Liver (tissue), 9 donors: ENCODE data around the gene SETD3. TPM values are rescaled to one million over a fixed set of nuclear protein-coding genes. Genes with fewer than 3 reads are reported as not detected.

Experiments
- DNase-seq: peaks from one replicate; pipeline ENCODE4 v3.0.0-alpha.2; 2017; ENCODE audit warnings: low spot score
- H3K27ac ChIP-seq, 2 donors: one replicate each; pipeline ENCODE4 v1.7.0; 2013; ENCODE audit warnings: inconsistent platforms in 2 of 2, low read length in 2 of 2, control low read depth in 1 of 2, low read depth in 1 of 2, mild to moderate bottlenecking in 1 of 2
- H3K27me3 ChIP-seq, 4 donors: one replicate each; pipeline versions ENCODE4 v1.6.1 to v1.7.0; 2013; ENCODE audit warnings: low read length in 3 of 4, inconsistent platforms in 1 of 4, mild to moderate bottlenecking in 1 of 4, moderate library complexity in 1 of 4; ENCODE audit not compliant: control insufficient read depth in 4 of 4, insufficient read depth in 4 of 4
- H3K36me3 ChIP-seq, 4 donors: one replicate each; pipeline versions ENCODE4 v1.6.1 to v1.7.0; 2013; ENCODE audit warnings: low read length in 3 of 4, mild to moderate bottlenecking in 3 of 4, low read depth in 1 of 4, moderate library complexity in 1 of 4; ENCODE audit not compliant: control insufficient read depth in 4 of 4, insufficient read depth in 3 of 4
- H3K4me1 ChIP-seq, 4 donors: one replicate each; pipeline versions ENCODE4 v1.6.1 to v1.7.0; 2013; ENCODE audit warnings: low read length in 3 of 4, mild to moderate bottlenecking in 3 of 4, moderate library complexity in 1 of 4; ENCODE audit not compliant: control insufficient read depth in 4 of 4, insufficient read depth in 4 of 4
- H3K4me3 ChIP-seq, 3 donors: one replicate each; pipeline versions ENCODE4 v1.6.1 to v1.7.0; 2013; ENCODE audit warnings: low read length in 3 of 3, control low read depth in 1 of 3, low read depth in 1 of 3, mild to moderate bottlenecking in 1 of 3
- H3K9ac ChIP-seq, 2 donors: one replicate each; pipeline ENCODE4 v1.7.0; 2013; ENCODE audit warnings: low read length in 2 of 2, mild to moderate bottlenecking in 2 of 2, moderate library complexity in 2 of 2, control low read depth in 1 of 2, low read depth in 1 of 2
- H3K9me3 ChIP-seq, 4 donors: one replicate each; pipeline versions ENCODE4 v1.6.1 to v1.7.0; 2013; ENCODE audit warnings: low read length in 3 of 4; ENCODE audit not compliant: control insufficient read depth in 4 of 4
- ATF3 ChIP-seq: IDR thresholded peaks from 2 replicates; pipeline ENCODE4 v1.6.1; 2016; ENCODE audit warnings: antibody characterized with exemption
- CTCF ChIP-seq: fragments of 150-350 bp; IDR thresholded peaks from 2 replicates; pipeline ENCODE4 v1.5.1; 2017; ENCODE audit warnings: improper control_type of control experiment, low read depth, low read length; ENCODE audit not compliant: missing input control
- EGR1 ChIP-seq, 2 donors: IDR thresholded peaks; 2 replicates each; pipeline ENCODE4 v1.6.1; 2016 to 2018; ENCODE audit warnings: antibody characterized with exemption in 2 of 2, low read depth in 2 of 2
- FOXA1 ChIP-seq: IDR thresholded peaks from 2 replicates; pipeline ENCODE4 v1.6.1; 2016; ENCODE audit warnings: antibody characterized with exemption
- GABPA ChIP-seq, 2 donors: IDR thresholded peaks in 1 of 2; conservative IDR thresholded peaks in 1 of 2; 2 replicates each; pipeline ENCODE4 v1.6.1; 2016; ENCODE audit warnings: antibody characterized with exemption in 2 of 2, mild to moderate bottlenecking in 1 of 2, moderate library complexity in 1 of 2
- HNF4A ChIP-seq, 2 donors: conservative IDR thresholded peaks; 2 replicates each; pipeline ENCODE4 v1.6.1; 2016; ENCODE audit warnings: antibody characterized with exemption in 2 of 2, mild to moderate bottlenecking in 2 of 2
- HNF4G ChIP-seq: IDR thresholded peaks from 2 replicates; pipeline ENCODE4 v1.6.1; 2016; ENCODE audit warnings: antibody characterized with exemption
- JUND ChIP-seq, 2 donors: IDR thresholded peaks; 2 replicates each; pipeline ENCODE4 v1.6.1; 2016; ENCODE audit warnings: antibody characterized with exemption in 2 of 2
- MAX ChIP-seq: IDR thresholded peaks from 2 replicates; pipeline ENCODE4 v1.6.1; 2016; ENCODE audit warnings: antibody characterized with exemption
- NR2F2 ChIP-seq: IDR thresholded peaks from 2 replicates; pipeline ENCODE4 v1.6.1; 2016; ENCODE audit warnings: antibody characterized with exemption
- RAD21 ChIP-seq, 2 donors: IDR thresholded peaks; 2 replicates each; pipeline ENCODE4 v1.6.1; 2016; ENCODE audit warnings: antibody characterized with exemption in 2 of 2, mild to moderate bottlenecking in 2 of 2
- REST ChIP-seq: IDR thresholded peaks from 2 replicates; pipeline ENCODE4 v1.6.1; 2016; ENCODE audit warnings: antibody characterized with exemption, mild to moderate bottlenecking
- RXRA ChIP-seq, 2 donors: IDR thresholded peaks; 2 replicates each; pipeline ENCODE4 v1.6.1; 2017 to 2018; ENCODE audit warnings: antibody characterized with exemption in 2 of 2, mild to moderate bottlenecking in 1 of 2
- TAF1 ChIP-seq: conservative IDR thresholded peaks from 2 replicates; pipeline ENCODE4 v1.6.1; 2016; ENCODE audit warnings: antibody characterized with exemption, mild to moderate bottlenecking
- YY1 ChIP-seq: IDR thresholded peaks from 2 replicates; pipeline ENCODE4 v1.6.1; 2016; ENCODE audit warnings: antibody characterized with exemption, mild to moderate bottlenecking
- ZBTB33 ChIP-seq: IDR thresholded peaks from 2 replicates; pipeline ENCODE4 v1.6.1; 2016; ENCODE audit warnings: antibody characterized with exemption
- WGBS: extraction: QIAGEN DNeasy Blood & Tissue Kit; methylation state at CpG from one replicate; pipeline ENCODE4 v1.1.7; 2013; 5-methylcytosine and 5-hydroxymethylcytosine counted together
- polyA plus RNA-seq, 2 donors: library from polyadenylated mRNA; stranded (reverse) in 1 of 2; unstranded in 1 of 2; fragments of 200-250 nt in 1 of 2; fragments of >200 nt in 1 of 2; fragmentation: Nextera tagmentation in 1 of 2; extraction: Ambion mirVana in 1 of 2; gene quantifications; one replicate each; pipeline versions ENCODE4 v1.2.1 to v1.2.3, GENCODE V29; 2013 to 2015
- total RNA-seq, 2 donors: library from RNA; depleted of rRNA; stranded (reverse); fragments of >200 nt; gene quantifications; one replicate each; pipeline ENCODE4 v1.2.3, GENCODE V29; 2014
- donor health status: healthy.
- donor health status: healthy.
- donor health status: healthy.
- donor health status: healthy.
- donor health status: healthy.

The SETD3 gene
- total and polyA plus RNA-seq, 4 donors = 18.7 to 39.7 (median 19.4) TPM

- no peaks in the 10 kb centered on the region for H3K27me3 ChIP-seq
- 98% methylated on average over 2 of the region's 2 CpGs for WGBS
- peaks cover 18 to 55% (median 49%) of the 10 kb centered on the region in 4 donors for H3K36me3 ChIP-seq
- DNase-seq = no peak
- no peak overlapping the region for H3K9ac ChIP-seq
- H3K4me1 ChIP-seq = no peaks in the 10 kb centered on the region
- H3K9me3 ChIP-seq = no peaks in the 10 kb centered on the region
- H3K4me3 ChIP-seq = no peak overlapping the region
- H3K27ac ChIP-seq = no peak overlapping the region
- TF ChIP-seq REST (no peak), TAF1 (no peak), GABPA (IDR thresholded peaks at IDR 0.05 in 1 of 2, conservative IDR thresholded peaks at IDR 0.05 in 1 of 2) (no peak), RAD21 (IDR thresholded peaks at IDR 0.05) (no peak), EGR1 (IDR thresholded peaks at IDR 0.05; ENCODE audit: low read depth in 2 of 2) (no peak), ZBTB33 (no peak), ATF3 (no peak), CTCF (no peak), HNF4A (conservative IDR thresholded peaks at IDR 0.05) (no peak), NR2F2 (no peak), RXRA (IDR thresholded peaks at IDR 0.05) (no peak), JUND (IDR thresholded peaks at IDR 0.05) (no peak), MAX (no peak), FOXA1 (no peak)
Measured at GRCh38 chr14:99497341-99497740, 16.7 kb upstream of the SETD3 start.

GRCh38 chr14:99484106-99484505 lies 3.4 kb upstream of the SETD3 start:
- 75% methylated on average over 2 of the region's 2 CpGs for WGBS
- Histone ChIP-seq H3K27me3 (no peaks in the 10 kb centered on the region), H3K27ac (no peak overlapping the region), H3K9ac (no peak overlapping the region), H3K9me3 (no peaks in the 10 kb centered on the region), H3K36me3 (no peaks in the 10 kb centered on the region), H3K4me3 (no peak overlapping the region), H3K4me1 (peaks cover 7 to 43% (median 30%) of the 10 kb centered on the region in 4 donors)
- no peak for DNase-seq
- no peak for TF ChIP-seq ATF3
- TF ChIP-seq JUND (IDR thresholded peaks at IDR 0.05) = no peak
- no peak for TF ChIP-seq EGR1 (IDR thresholded peaks at IDR 0.05; ENCODE audit: low read depth in 2 of 2)
- TF ChIP-seq CTCF = no peak
- no peak for TF ChIP-seq YY1
- no peak for TF ChIP-seq HNF4G
- TF ChIP-seq NR2F2 = no peak
- no peak for TF ChIP-seq ZBTB33
